HG02610 (cell line): Measurements from ENCODE around the gene WDR93.

ENCODE experiments used
- ATAC-seq: cut with Tn5 transposase; IDR thresholded peaks from one replicate; pipeline ENCODE4 v1.9.1; 2021; ENCODE audit warnings: mild to moderate bottlenecking, moderate library complexity; ENCODE audit not compliant: unreplicated experiment

WDR93 gene

GRCh38 chr15:89662893-89663626 is 27.6 kb upstream of the WDR93 start:
- no peak for ATAC-seq

GRCh38 chr15:89664441-89665350 is 25.9 kb upstream of the WDR93 start:
- ATAC-seq: no peak

GRCh38 chr15:89665449-89666181 is 25.0 kb upstream of the WDR93 start:
- ATAC-seq: no peak

GRCh38 chr15:89666184-89666857 is 24.3 kb upstream of the WDR93 start:
- no peak for ATAC-seq

- no peak for ATAC-seq
Measured at GRCh38 chr15:89666858-89667705, 23.5 kb upstream of the WDR93 start.

- no peak for ATAC-seq
Measured at GRCh38 chr15:89667706-89667960, 23.0 kb upstream of the WDR93 start.

- ATAC-seq: no peak
Measured at GRCh38 chr15:89668171-89668570, 22.4 kb upstream of the WDR93 start.

- ATAC-seq: no peak
Measured at GRCh38 chr15:89669309-89669865, 21.2 kb upstream of the WDR93 start.

- no peak for ATAC-seq
Measured at GRCh38 chr15:89669941-89670340, 20.7 kb upstream of the WDR93 start.

GRCh38 chr15:89670971-89671560 is 19.5 kb upstream of the WDR93 start:
- ATAC-seq: no peak

GRCh38 chr15:89671687-89672086 is 18.9 kb upstream of the WDR93 start:
- no peak for ATAC-seq

- no peak for ATAC-seq
Measured at GRCh38 chr15:89672221-89673164, 18.1 kb upstream of the WDR93 start.

GRCh38 chr15:89673165-89673512 is 17.5 kb upstream of the WDR93 start:
- no peak for ATAC-seq

- no peak for ATAC-seq
Measured at GRCh38 chr15:89674526-89674925, 16.1 kb upstream of the WDR93 start.

GRCh38 chr15:89675606-89676005 is 15.0 kb upstream of the WDR93 start:
- ATAC-seq: no peak

- no peak for ATAC-seq
Measured at GRCh38 chr15:89677381-89677780, 13.2 kb upstream of the WDR93 start.

GRCh38 chr15:89679212-89679611 is 11.4 kb upstream of the WDR93 start, which contains the start of gene PLIN1:
TSS of gene PLIN1 (minus strand) at chr15:89679367. CDS start at chr15:89677489, 1,878 bp downstream.
- ATAC-seq: no peak

GRCh38 chr15:89680282-89680873 is 10.2 kb upstream of the WDR93 start:
- no peak for ATAC-seq
